ENCODE results near the gene ZBTB20.

DNA sequence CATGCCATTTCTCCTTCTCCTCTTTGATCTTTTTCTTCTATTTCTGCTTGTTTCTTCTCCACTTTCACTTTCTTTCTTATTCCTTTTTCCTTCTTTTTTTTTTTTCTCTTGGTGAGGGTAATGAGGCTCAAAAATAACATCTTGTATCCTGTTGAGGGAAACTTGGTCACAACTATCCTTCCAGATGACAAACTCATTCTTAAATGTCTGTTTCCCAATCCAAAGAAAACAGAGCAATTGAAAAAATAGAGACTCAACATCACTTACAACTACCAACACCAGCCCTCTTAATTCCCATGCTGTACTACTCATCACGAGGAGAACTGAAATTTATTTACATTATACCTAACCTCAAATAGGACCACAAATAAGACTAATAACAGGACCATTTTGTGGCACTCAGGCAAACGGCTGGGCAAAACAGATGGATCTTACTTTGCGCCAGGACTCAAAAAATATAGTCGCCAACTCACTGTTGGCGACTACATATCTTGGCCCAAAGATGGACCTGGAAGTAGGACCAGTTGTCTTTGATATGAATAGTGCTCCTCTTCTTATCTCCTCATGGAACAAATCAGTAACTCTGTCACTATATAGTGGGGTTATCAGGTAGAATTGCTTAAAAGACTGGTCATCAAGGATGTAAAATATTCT is 343.9 kb downstream of the ZBTB20 start:
- no peak for TF ChIP-seq POLR2A (IDR thresholded peaks at IDR 0.05)
- TF ChIP-seq, protein P1, sequence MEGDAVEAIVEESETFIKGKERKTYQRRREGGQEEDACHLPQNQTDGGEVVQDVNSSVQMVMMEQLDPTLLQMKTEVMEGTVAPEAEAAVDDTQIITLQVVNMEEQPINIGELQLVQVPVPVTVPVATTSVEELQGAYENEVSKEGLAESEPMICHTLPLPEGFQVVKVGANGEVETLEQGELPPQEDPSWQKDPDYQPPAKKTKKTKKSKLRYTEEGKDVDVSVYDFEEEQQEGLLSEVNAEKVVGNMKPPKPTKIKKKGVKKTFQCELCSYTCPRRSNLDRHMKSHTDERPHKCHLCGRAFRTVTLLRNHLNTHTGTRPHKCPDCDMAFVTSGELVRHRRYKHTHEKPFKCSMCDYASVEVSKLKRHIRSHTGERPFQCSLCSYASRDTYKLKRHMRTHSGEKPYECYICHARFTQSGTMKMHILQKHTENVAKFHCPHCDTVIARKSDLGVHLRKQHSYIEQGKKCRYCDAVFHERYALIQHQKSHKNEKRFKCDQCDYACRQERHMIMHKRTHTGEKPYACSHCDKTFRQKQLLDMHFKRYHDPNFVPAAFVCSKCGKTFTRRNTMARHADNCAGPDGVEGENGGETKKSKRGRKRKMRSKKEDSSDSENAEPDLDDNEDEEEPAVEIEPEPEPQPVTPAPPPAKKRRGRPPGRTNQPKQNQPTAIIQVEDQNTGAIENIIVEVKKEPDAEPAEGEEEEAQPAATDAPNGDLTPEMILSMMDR (IDR thresholded peaks at IDR 0.05): no peak
